Measurements from ENCODE around the gene TMEM150B. TPM values are rescaled to one million over a fixed set of nuclear protein-coding genes. Genes with fewer than 3 reads are reported as not detected.

TMEM150B gene
- total RNA-seq, 1 experiment from 2014 or later = not detected

- TF ChIP-seq REST (IDR thresholded peaks at IDR 0.05; ENCODE audit: low read depth) (no peak), JUND (IDR thresholded peaks at IDR 0.05) (no peak), ATF3 (IDR thresholded peaks at IDR 0.05) (no peak)
- TF ChIP-seq, protein P1, sequence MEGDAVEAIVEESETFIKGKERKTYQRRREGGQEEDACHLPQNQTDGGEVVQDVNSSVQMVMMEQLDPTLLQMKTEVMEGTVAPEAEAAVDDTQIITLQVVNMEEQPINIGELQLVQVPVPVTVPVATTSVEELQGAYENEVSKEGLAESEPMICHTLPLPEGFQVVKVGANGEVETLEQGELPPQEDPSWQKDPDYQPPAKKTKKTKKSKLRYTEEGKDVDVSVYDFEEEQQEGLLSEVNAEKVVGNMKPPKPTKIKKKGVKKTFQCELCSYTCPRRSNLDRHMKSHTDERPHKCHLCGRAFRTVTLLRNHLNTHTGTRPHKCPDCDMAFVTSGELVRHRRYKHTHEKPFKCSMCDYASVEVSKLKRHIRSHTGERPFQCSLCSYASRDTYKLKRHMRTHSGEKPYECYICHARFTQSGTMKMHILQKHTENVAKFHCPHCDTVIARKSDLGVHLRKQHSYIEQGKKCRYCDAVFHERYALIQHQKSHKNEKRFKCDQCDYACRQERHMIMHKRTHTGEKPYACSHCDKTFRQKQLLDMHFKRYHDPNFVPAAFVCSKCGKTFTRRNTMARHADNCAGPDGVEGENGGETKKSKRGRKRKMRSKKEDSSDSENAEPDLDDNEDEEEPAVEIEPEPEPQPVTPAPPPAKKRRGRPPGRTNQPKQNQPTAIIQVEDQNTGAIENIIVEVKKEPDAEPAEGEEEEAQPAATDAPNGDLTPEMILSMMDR (IDR thresholded peaks at IDR 0.05 in 2 of 3, conservative IDR thresholded peaks at IDR 0.05 in 1 of 3; ENCODE audit: borderline replicate concordance in 1 of 3, insufficient read depth in 1 of 3, low read depth in 2 of 3, low read length in 2 of 3) = no peak
Measured at GRCh38 chr19:55322204-55322885, 2.8 kb downstream of the TMEM150B start (continued).

- Histone ChIP-seq H3K4me2 (ENCODE audit: low read length) (no peak overlapping the region), H3K9me3 (ENCODE audit: control insufficient read depth in 1 of 2, insufficient read depth in 1 of 2, low read depth in 1 of 2, low read length in 2 of 2) (no peaks in the 10 kb centered on the region), H3K9me2 (ENCODE audit: insufficient read depth) (no peaks in the 10 kb centered on the region), H3K4me1 (ENCODE audit: control insufficient read depth in 1 of 2, insufficient read depth in 2 of 2, low read length in 2 of 2) (no peaks in the 10 kb centered on the region), H3K9ac (ENCODE audit: low read length) (no peak overlapping the region), H3K36me3 (ENCODE audit: control insufficient read depth in 1 of 2, insufficient read depth in 2 of 2, low read length in 2 of 2) (no peaks in the 10 kb centered on the region), H3K4me3 (replicated peaks in 1 of 2; ENCODE audit: low read depth in 1 of 2, low read length in 2 of 2) (no peak overlapping the region), H2AFZ (ENCODE audit: low read depth, low read length, poor library complexity, severe bottlenecking) (no peak overlapping the region), H3K27ac (ENCODE audit: low read depth, low read length) (no peak overlapping the region), H4K20me1 (ENCODE audit: insufficient read depth) (no peaks in the 10 kb centered on the region), H3K27me3 (ENCODE audit: insufficient read depth, low read length) (no peaks in the 10 kb centered on the region), H3K79me2 (ENCODE audit: insufficient read depth, low read length) (no peaks in the 10 kb centered on the region)
- CTCF ChIA-PET = interaction anchor here (2.6 kb wide), 1 partner anchor 20 kb away, joined by 12 read pairs; no protein-coding TSS in a partner anchor
- POLR2A ChIA-PET = no interaction called here
- no TSS peak for BruUV-seq (replicated peaks)
- DNase-seq (ENCODE audit: low read depth, low spot score) (no peak), ATAC-seq (no peak)
- intact Hi-C loops (cut with micrococcal nuclease) = no loop called here
- RAD21 ChIA-PET (ENCODE audit: low non-redundant PET in 1 of 2, low total read pairs in 2 of 2, uncharacterized antibody in 2 of 2, unreplicated experiment in 2 of 2) = no interaction called here
- TF ChIP-seq, protein P1 (IDR thresholded peaks at IDR 0.05 in 2 of 3, conservative IDR thresholded peaks at IDR 0.05 in 1 of 3; ENCODE audit: borderline replicate concordance in 1 of 3, insufficient read depth in 1 of 3, low read depth in 2 of 3, low read length in 2 of 3) = no peak
- TF ChIP-seq YY1 (IDR thresholded peaks at IDR 0.05; ENCODE audit: extremely low read depth, insufficient replicate concordance, low read depth, low read length) (no peak), EZH2 (IDR thresholded peaks at IDR 0.05) (no peak), POLR2A (IDR thresholded peaks at IDR 0.05; ENCODE audit: borderline replicate concordance, extremely low read depth, insufficient read depth, insufficient read length) (no peak), ZBTB33 (IDR thresholded peaks at IDR 0.05; ENCODE audit: extremely low read depth, insufficient replicate concordance, low read length) (no peak), SRF (IDR thresholded peaks at IDR 0.05; ENCODE audit: low read depth) (no peak), ZNF274 (IDR thresholded peaks at IDR 0.05; ENCODE audit: low read depth, low read length) (no peak), FOSL1 (IDR thresholded peaks at IDR 0.05; ENCODE audit: low read depth) (no peak), ZFX (IDR thresholded peaks at IDR 0.05) (no peak)
Measured at GRCh38 chr19:55321466-55322137, 3.5 kb downstream of the TMEM150B start.

Measured in HCT116 (cell line).